IPS DF 4.7 (cell line): ENCODE results near the gene PAQR8.

Source experiments
- DNase-seq: peaks from one replicate; pipeline ENCODE4 v3.0.0-alpha.2; 2013; ENCODE audit warnings: low spot score; ENCODE audit errors: extremely low read depth

The PAQR8 gene, protein sequence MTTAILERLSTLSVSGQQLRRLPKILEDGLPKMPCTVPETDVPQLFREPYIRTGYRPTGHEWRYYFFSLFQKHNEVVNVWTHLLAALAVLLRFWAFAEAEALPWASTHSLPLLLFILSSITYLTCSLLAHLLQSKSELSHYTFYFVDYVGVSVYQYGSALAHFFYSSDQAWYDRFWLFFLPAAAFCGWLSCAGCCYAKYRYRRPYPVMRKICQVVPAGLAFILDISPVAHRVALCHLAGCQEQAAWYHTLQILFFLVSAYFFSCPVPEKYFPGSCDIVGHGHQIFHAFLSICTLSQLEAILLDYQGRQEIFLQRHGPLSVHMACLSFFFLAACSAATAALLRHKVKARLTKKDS

DNA sequence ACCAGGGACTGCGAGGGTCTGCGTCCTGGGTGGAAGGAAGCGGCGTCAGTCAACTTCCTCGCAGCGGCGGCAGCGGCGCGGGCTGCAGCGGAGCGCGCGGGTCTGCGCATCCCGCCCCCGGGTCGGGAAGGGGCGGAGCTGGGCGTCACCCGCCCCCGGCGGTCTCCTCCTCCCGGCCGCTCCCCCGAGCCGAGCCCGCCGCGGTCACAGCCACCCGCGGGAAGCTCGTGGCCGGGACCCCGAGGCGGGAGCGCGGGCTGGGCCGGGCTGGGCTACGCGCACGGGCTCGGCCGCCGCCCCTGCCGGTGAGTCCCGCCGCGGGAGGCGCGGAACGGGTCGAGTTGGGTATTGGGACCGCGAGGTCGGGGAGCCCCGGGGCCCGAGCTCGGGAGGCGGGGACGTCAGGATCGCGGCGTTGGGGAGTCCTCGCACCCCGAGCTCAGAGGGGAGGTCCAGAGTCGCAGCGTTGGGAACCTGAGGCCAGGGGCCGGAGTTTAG, at the start of gene PAQR8:
PAQR8 (plus strand) TSS at position 207 of the 498 bp plus-strand sequence. CDS start 41,063 bp downstream, outside the sequence.
- no peak for DNase-seq

DNA sequence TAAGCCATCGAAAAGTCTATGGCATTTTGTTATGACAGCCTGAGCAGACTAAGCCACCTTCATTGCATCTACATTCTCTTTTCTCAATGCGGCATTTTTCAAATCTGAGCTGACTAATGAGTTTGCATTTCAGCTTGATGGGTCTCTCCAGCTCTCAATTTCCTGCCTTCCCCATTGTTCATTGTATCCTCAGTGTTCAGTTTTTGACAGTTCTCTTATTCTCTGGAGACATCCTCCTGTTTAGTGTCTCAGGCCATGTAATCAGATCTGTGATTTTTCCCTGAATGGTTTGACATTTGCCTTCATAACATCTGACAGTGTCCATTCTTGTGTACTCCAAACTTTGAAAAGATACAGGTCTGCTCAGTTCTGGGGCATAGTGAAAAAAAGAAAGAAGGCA, 49.5 kb upstream of the PAQR8 start:
- no peak for DNase-seq

DNA sequence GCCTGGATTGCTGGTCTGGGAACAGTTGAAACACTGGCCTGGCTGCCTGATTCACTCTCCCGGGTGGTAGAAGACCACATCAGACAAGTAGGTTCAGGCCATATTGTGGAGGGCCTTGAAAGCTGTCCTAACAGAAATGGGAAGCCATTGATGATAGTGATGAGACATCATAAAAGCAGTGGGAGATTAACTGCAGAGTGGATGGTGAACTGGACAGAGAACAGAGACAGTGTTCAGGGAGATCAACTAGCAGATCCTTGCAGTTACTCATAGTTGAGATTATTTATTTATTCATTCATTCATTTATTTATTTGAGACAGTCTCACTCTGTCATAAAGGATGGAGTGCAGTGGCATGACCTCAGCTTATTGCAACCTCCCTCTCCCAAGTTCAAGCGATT, 47.2 kb upstream of the PAQR8 start:
- no peak for DNase-seq

DNA sequence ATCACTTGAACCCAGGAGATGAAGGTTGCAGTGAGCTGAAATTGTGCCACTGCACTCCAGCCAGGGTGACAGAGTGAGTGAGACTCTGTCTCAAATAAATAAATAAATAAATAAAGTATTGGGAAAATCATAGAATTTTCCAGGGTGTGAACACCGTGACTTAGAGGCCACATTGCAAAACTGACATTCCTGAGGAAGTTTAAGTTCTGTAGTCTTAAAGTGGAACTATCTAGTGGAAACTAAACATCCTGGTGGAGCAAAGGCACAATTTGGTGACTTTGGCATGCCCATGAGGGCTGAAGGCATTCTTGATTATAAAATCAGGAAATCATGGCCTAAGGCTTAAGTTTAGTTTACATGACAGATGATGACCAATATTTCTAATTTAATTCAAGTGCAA, 44.7 kb upstream of the PAQR8 start:
- DNase-seq = no peak

DNA sequence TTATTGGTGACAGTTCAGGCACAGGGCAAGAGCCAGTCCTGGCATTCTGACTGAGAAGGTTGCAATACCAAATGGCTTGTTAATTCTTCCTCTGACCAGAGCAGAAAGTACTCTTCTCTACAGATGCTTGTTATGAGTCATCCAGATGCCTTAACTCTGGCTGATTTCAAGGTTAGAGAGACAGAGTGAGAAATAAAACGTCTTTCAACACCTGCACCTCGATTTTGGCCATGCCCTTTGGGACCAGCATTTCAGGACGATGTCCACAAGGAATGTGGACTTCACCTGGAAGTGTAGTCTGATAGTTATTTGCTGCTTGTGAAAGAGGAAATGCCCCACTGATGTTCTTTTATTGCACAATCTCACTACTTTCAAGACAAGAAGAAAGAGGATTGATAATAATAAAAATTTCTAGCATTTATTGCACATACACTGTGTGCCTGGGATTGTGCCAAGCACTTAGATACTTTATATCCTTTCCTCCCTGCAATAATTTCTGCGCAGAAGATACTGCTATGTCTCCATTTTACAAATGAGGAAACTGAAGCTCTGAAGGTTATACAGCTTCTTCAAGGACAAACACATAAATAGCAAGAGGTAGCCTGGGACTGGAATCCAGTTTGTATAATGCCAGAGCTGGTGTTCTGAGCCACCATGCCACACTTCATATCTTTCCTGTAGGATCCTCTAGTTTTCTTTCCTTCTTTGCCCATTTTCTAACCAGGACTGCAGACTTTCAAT, 43.9 kb upstream of the PAQR8 start:
- no peak for DNase-seq

DNA sequence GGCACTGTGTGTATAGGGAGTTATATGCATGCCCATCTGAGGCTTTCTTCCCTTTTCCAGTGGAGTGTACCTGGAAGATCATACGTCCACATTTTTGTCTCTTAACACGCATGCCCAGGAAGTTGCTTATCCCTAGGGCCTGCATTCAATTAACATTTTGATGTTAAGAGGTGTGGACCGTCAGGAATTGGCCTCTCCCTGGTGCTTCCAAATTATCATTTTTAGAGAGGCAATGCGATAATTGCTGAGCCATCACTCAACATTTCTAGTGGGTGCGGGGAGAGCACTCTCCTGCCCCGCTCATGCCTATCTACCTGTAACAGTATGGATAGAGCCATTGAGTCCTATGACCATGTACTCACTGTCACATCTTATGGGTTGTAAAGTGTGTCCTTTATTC, 37.8 kb upstream of the PAQR8 start:
- no peak for DNase-seq

DNA sequence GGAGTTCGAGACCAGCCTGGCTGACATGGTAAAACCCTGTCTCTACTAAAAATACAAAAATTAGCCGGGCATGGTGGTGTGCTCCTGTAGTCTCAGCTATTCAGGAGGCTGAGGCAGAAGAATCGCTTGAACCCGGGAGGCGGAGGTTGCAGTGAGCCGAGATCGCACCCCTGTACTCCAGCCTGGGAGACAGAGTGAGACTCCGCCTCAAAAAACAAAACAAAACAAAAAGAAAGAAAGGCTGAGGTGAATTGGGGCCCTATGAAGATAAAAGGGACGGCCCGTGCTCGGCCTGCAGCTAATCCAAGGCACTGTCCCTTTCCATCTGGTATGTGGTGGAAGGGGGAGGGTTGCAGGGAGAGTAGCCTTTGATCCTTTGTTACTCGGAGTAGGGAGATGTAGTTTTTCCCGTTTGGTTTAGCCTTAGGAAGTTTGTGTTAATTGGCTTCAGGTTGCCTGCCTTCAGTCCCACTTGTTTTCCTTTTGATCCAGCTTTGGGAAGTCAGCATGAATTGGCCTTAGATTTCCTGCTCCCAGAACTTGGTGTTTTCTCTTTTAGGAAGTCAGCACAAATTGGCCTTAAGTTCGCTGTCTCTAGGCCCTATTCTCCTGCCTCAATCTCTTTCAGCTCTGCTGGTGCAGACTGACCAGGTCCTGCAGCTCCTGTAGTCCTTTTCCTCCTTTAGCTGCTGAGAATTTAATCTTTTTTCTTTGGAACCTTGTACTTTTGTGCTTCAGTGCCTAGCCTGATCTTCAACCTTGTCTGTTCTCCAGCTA, 36.1 kb upstream of the PAQR8 start:
- peak; percentile 76 for DNase-seq

DNA sequence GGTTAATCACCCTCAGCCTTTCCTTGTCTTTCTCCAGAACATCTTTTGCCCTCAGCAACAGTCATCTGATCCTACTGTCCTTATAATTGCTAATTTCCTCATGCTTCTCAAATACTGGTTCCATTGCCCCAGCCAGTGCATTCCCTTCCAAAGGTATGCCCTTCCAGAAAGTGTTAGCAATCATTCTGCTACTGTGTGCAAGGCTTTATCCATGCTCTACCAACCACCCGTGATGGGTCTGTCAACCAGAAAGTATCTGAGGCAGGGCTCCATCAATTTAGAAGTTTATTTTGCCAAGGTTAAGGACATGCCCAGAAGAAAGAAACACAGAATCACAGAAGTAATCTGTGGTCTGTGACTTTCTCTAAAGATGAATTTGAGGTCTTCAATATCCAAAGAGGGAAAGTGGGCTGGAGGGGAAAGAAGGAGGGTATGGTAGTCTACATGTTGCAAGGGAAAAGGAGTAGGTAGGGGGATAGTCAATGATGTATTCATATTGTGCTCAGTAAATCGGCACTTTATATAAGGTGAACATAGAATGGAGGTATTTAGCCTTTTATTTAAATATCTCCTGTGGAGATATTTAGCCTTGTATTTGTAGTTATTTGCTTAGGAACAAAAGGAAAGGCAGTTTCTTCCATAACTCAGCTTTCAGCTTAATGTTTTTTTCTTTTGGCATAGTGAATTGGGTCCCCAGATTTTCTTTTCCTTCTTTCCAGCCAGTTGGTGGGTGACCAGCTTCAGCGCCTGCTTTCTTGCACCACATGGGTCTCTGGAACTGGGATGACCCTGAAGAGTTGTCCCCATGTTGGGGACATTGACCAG, 35.2 kb upstream of the PAQR8 start:
- DNase-seq = no peak

DNA sequence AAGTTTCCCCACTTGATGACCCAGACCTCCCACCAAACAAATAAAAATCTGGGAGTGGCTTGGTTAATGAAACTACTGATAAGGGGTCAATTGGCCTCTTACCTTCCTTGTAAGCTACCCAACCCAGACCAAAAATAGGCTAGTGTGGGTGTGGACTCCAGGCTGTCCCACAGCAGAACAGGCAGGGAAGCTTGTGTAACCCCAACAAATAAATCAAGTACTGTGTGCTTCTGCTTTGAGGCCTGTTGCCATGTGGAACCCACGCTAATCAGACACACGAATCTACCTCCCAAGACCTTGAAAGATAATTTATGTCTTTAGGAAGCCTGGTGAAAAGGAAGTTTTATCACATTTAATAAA, 33.7 kb upstream of the PAQR8 start:
- DNase-seq = no peak

DNA sequence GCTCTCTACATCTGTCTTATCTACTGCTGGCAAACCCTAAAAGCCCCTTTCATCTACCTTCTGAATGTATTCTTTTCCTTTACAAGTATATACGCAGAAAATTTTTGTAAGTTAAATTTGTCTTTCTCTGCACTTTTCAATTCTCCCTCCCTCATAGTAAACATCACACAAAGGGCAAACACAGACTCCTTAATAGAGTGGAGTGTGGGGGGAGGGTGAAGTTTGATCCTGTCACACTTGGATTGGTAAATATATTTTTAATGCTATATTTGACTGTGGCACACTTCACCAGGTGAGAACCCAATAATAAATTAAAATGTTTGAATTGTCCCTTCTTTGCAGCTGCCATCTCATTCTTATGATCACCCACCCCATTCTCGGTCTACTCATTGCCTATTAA, 33.2 kb upstream of the PAQR8 start:
- DNase-seq = no peak

DNA sequence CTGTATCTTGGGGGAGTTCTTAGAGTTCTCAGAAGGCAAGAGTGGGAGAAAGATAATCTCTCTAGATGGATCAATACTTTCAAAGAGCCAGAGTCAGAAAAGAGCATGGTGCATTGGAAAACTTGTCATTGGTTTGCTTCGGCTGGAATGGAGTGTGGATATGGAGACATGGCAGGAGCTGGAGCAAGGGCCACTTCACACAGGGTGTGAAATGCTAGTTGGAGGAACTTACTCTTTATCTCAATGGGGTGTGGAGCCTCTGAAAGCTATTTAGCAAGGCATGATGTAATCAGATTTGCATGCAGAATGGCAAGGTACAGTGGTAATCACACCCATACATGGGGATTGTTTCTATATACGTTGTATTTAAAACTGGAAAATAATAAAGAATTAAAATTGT, 31.5 kb upstream of the PAQR8 start:
- no peak for DNase-seq

DNA sequence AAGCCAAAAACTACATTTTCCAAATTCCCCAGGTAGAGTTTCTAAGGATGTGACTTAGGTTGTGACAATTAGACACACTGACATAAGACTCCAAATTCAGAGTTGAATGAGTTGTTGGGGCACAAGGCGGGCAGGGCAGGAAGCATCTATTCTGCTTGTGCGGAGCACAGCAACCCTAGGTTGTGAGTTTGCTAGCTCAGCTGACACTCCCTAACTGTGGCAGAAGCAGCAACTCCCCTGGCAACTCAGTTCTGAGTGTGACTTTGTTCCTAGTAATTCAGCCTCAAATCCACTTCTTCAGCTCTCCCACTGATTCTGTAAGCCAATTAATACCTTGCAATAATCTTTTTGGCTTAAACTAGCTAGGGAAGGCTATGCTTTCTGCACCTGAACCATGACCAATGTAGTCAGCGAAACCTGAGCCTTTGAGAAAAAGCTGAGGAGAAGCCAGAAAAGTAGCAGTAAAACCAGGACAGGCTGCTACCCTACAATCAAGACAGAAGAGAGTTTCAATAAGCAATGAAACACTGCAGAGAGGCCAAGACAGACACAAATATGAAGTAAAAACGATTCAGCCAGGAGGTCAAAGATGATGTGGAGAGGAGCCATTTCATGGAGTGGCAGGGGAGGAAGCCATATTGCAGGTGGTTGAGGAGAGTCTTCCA, 30.0 kb upstream of the PAQR8 start:
- DNase-seq = no peak

DNA sequence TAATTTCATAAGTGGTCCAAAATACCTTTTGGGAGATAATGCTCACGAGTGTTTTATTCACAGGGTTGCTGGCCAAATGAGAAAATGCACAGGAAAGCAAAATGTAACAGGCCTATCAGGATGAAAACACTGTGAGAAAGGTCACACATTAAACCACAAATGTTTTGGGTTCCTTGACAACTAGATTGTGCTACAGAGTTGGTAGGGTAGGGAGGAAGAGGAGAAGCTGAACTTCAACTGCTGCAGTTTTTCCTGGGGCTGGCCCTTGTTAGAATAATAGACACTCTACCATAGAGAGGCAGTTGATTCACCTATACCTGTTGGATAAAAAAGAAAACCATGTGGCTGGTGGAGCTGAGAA, 28.1 kb upstream of the PAQR8 start:
- no peak for DNase-seq

DNA sequence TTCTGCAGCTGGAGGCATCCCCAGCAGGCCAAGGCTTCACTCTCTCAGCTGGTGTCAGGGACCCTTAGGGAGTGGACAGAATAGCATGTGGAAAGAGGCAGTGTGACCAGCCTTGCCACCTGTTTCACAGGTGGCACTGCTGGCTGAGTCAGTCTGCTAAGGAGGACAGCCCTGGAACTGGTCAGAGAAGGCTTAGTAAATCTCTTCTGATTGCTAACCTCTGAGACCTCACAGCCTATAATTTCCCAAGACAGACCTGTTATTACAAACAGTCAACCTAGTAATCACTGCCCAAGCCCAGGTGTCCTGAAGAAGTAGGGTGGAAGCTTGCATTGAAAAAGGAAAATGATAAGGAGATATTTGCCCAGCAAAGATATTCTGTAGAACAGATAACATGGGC, 26.4 kb upstream of the PAQR8 start:
- no peak for DNase-seq

DNA sequence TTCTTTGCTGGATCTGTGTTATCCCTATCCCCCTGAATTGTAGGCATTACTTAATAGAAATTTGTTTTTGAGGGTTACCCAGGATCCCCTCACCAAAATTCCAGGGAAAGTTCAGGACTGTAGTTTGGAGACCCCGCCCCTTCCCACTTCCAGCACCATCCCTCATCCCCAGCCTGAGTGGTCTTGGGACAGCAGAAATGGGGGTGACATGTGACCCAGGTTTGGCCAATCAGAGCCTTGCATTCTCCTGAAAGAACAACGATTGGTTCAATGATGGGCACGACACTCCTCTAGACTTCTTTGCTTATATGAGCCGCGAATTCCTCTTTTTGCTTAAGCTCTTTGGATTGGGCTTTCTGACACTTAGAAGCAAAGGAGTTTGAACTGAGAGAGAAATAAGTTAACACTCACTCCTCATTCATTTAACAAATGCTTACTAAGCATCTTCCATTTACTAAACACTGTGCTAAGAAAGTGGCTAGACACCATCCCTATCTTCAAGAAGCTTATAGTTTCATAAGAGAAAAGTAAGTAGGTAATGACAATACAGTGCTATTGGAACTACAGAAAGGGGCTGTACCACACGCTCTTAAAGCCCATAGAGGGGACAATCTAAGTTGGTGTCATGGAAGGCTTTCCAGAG, 24.9 kb upstream of the PAQR8 start:
- DNase-seq = no peak

DNA sequence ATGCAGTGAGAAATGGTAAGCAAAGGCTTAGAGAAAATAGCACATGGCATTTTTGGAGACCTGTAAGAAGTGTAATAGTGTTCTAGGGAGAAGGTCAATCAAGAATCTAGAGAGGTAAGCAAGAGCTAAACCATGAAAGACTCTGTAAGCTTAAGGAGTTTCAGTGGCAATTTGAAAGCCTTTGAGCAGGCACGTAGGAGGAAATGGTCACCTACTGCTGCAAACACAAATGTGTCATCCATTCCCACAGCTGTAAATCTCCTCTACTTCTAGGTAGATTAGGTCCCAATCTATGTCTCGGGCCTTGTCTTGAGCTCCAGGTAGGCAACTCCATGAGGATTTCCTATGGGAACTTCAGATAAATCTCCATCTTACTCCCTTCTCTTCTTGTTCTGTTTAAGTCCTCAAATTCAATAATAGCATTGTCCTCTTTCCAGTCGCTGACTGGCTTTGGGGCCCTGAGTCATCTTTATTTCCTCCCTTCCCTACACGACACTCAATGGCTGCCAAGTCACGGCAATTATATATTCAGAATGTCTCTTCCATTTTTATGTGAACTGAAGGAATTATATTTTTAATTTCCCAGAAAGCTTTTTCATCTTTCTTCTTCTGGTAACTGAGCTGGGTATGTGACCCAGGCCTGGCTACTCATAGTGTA, 24.2 kb upstream of the PAQR8 start:
- no peak for DNase-seq

DNA sequence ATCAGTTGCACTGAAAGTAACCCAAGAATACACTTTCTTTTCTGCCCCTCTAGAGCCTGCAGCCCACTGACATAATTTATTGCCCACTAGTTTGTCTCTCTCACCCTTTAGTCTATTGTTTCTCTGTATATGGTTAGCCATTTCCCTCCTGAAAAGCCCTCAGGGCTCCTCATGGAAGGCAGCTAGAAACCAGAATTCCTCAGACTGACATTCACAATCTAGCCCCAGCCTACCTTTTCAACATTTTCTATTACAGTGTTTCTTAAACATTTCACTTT, 21.4 kb upstream of the PAQR8 start:
- DNase-seq = no peak

DNA sequence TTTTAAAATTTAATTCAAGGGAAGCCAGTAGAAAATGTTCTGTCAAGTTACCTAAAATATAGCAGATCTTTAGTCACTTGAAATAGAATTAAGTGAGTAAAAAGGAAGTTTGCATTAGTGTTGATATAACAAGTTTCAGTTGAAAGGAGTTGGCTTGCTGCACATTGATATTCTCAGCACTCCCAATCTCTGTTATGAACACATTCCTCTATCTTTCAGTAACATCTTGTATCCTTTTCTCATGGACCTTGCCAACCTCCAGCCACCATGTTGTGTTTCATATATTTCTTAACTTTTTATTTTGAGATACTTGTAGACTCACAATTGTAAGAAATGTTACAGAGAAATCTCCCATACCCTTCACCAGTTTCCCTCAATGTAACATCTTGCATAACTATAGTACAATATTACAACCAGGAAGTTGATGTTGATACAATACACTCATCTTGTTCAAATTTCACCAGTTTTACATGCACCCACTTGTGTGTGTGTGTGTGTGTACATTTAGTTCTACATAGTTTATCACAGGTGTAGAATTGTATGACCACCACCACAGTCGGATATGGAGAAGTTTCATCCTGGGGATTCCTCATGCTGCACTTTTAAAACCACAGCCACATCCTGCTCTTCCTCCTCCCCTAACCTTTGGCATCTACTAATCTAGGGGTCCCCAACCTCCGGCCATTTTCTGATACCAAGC, 20.2 kb upstream of the PAQR8 start:
- no peak for DNase-seq

DNA sequence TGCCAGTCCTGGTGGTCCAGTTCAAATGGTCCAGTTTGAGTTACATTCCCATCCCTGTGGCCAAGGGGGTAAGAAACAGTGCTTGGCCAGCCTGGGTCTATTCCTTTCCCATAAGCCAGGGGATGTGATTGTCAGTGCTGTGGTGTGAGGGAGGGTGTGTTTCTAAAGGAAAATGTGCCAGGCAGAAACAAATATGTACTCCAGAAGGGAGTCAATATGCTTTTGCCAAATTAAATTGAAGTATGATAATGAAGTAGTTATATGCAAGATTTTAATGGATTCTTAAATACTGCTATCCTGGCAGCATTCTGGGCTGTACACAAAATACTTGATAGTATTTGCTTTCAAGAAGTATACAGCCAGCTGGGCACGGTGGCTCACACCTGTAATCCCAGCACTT, 16.6 kb upstream of the PAQR8 start:
- DNase-seq = no peak
